ENCODE data around the gene U2AF1. TPM values are rescaled to one million over a fixed set of nuclear protein-coding genes. Genes with fewer than 3 reads are reported as not detected.
"Not testable (repeated sequence)": the region's sequence is repeated elsewhere in the genome, so short reads cannot be mapped to it uniquely, and the experiment has no call there.

Gene U2AF1
- total RNA-seq: 10 to 100 TPM; 27.5 to 33.7 TPM

- H3K9me3 Mint-ChIP-seq, H3K36me3 Mint-ChIP-seq, H3K27ac Mint-ChIP-seq: not testable (repeated sequence)
- peak; percentile 88 to 90 for ATAC-seq
- DNase-seq (ENCODE audit: low spot score in 2 of 2): peak in 1 of 2 donors; percentile 32
Observed at GRCh38 chr21:43106965-43107793, at the start of gene U2AF1. Gene U2AF1, minus strand, starts transcription at chr21:43107570. Its CDS starts 76 bp downstream, at chr21:43107494.

DNA sequence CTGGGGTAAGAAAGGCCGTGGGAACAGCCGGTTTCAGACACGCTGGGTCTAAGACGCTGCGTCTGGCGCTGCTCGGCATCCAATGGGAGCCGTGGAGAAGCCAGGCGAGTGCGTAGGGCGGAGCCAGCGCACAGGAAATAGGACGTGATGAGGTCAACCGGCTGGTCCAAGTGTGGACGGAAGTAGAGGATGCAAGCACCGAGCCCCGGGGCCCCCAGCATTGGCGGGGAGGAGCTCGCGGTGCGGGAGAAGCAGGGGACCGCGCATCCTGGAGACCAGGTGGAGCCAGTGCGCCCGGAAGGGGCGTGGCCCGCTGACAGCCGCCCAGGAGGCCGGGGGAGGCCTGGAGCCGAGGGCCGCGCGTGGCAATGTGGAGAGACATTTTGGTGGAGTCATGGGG is 46.2 kb upstream of the U2AF1 start:
- peak in 1 of 2 donors; percentile 63 for ATAC-seq
- not testable (repeated sequence) for DNase-seq (ENCODE audit: low spot score in 2 of 2); H3K9me3 Mint-ChIP-seq; H3K27ac Mint-ChIP-seq; H3K36me3 Mint-ChIP-seq

GRCh38 chr21:43149344-43149743 is 42.0 kb upstream of the U2AF1 start:
- H3K9me3 Mint-ChIP-seq; H3K36me3 Mint-ChIP-seq; H3K27ac Mint-ChIP-seq; ATAC-seq; DNase-seq (ENCODE audit: low spot score in 2 of 2): not testable (repeated sequence)

- not testable (repeated sequence) for ATAC-seq; DNase-seq (ENCODE audit: low spot score in 2 of 2); H3K9me3 Mint-ChIP-seq; H3K27ac Mint-ChIP-seq; H3K36me3 Mint-ChIP-seq
Observed at GRCh38 chr21:43147999-43148398, 40.6 kb upstream of the U2AF1 start.

GRCh38 chr21:43146637-43147036 is 39.3 kb upstream of the U2AF1 start:
- not testable (repeated sequence) for H3K27ac Mint-ChIP-seq; H3K36me3 Mint-ChIP-seq; ATAC-seq; DNase-seq (ENCODE audit: low spot score in 2 of 2); H3K9me3 Mint-ChIP-seq

DNA sequence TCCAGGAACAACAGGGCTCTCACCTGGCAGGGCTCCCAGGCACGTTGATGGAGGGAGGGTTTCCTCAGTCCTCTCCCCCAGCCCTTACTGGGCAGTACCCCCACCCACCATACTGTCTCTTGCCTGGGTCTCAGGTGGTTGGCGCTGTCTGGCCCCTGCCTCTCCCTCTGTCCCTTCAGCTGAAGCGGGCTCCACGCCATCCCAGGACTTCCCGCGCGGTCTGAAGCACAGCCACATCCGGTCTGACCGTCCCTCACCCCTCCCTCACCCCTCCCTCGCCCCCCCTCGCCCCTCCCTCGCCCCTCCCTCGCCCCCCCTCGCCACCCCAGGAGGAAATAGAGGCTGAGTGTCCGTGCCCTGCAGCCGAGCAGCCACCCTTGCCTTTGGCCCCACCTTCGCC is 34.0 kb upstream of the U2AF1 start:
- not testable (repeated sequence) for DNase-seq (ENCODE audit: low spot score in 2 of 2); H3K9me3 Mint-ChIP-seq; ATAC-seq; H3K27ac Mint-ChIP-seq; H3K36me3 Mint-ChIP-seq

GRCh38 chr21:43138944-43139343 is 31.6 kb upstream of the U2AF1 start:
- ATAC-seq (peak in 1 of 2 donors; percentile 44), DNase-seq (ENCODE audit: low spot score in 2 of 2) (peak in 1 of 2 donors; percentile 1)
- H3K36me3 Mint-ChIP-seq, H3K27ac Mint-ChIP-seq, H3K9me3 Mint-ChIP-seq: not testable (repeated sequence)

- ATAC-seq, H3K36me3 Mint-ChIP-seq: not testable (repeated sequence)
Observed at GRCh38 chr21:43134520-43134919, 27.1 kb upstream of the U2AF1 start.

DNA sequence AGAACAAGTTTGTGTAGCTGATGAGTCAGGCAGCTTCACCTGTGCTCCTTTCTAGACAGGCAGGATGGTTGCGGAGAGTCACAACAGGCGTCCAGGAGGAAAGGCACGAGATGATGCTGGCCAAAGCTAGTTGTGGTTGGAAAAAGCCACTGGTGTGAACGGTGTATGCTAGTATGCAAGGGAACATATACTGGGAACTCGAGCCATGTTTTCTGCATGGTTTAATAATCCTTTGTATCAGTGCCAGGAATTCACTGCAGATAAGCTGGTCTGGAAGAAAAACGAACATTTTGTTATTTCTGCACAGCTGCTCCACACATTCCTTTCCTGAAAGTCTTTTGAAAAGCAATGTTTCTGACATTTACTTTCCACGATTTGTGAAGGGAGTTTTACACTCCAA is 22.7 kb upstream of the U2AF1 start:
- not testable (repeated sequence) for H3K27ac Mint-ChIP-seq; H3K36me3 Mint-ChIP-seq; H3K9me3 Mint-ChIP-seq; DNase-seq (ENCODE audit: low spot score in 2 of 2); ATAC-seq

More at GRCh38 chr21:43134520-43134919, 27.1 kb upstream of the U2AF1 start:
- H3K9me3 Mint-ChIP-seq; H3K27ac Mint-ChIP-seq; DNase-seq (ENCODE audit: low spot score in 2 of 2): not testable (repeated sequence)

DNA sequence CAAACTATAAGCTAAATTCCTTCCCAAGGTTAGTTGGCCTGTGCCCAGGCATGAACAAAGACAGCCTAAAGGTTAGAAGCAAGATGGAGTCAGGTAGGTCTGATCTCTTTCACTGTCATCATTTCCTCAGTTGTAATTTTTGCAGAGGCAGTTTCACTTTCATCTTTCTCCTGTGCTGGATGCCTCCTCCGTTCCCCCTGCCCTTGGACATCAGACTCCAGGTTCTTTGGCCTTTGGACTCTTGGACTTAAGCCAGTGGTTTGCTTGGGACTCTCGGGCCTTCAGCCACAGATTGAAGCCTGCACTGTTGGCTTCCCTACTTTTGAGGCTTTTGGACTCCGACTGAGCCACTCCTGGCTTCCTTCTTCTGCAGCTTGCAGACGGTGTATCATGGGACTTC is 8.6 kb upstream of the U2AF1 start:
- not testable (repeated sequence) for H3K36me3 Mint-ChIP-seq; DNase-seq (ENCODE audit: low spot score in 2 of 2); ATAC-seq; H3K27ac Mint-ChIP-seq; H3K9me3 Mint-ChIP-seq

DNA sequence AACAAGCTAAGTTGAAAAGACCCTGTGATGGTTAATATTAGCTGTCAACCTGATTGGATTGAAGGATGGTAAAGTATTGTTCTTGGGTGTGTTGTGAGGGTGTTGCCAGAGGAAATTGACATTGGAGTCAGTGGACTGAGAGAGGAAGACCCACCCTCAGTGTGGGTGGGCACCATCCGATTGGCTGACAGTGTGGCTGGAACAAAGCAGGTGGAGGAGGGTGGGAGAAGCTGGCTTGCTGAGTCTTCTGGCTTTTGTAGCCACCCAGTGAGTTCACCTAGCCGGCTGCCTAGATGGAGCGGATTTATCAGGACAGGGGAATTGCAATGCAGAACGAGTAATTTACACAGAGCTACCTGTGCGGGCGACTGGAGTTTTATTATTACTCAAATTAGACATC is 7.1 kb upstream of the U2AF1 start:
- H3K36me3 Mint-ChIP-seq; H3K27ac Mint-ChIP-seq; DNase-seq (ENCODE audit: low spot score in 2 of 2); H3K9me3 Mint-ChIP-seq; ATAC-seq: not testable (repeated sequence)

DNA sequence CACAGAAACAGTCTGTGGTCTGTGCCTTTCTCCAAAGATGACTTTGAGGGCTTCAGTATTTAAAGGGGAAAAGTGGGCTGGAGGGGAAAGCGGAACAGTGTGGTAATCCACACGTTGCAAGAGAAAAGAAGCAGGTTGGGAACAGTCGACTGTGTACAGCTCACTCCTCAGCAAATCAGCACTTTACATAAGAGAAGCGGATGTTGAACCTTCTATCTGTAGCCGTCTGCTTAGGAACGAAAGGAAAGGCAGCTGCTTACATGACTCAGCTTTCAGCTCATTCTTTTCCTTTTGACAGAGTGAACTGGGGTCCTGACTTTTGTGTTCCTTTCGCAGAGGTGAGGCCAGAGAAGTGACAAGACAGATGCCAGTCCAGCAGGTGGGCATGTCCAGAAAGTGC is 1.6 kb upstream of the U2AF1 start:
- not testable (repeated sequence) for DNase-seq (ENCODE audit: low spot score in 2 of 2); H3K27ac Mint-ChIP-seq; H3K36me3 Mint-ChIP-seq; H3K9me3 Mint-ChIP-seq
- ATAC-seq: peak; percentile 61 to 63

- H3K27ac Mint-ChIP-seq; H3K36me3 Mint-ChIP-seq; H3K9me3 Mint-ChIP-seq; DNase-seq (ENCODE audit: low spot score in 2 of 2): not testable (repeated sequence)
- peak; percentile 25 for ATAC-seq
Observed at GRCh38 chr21:43108177-43108576, 807 bp upstream of the U2AF1 start.

GRCh38 chr21:43107794-43108137 is 396 bp upstream of the U2AF1 start:
- peak in 1 of 2 donors; percentile 34 for ATAC-seq
- not testable (repeated sequence) for H3K36me3 Mint-ChIP-seq; H3K27ac Mint-ChIP-seq; DNase-seq (ENCODE audit: low spot score in 2 of 2); H3K9me3 Mint-ChIP-seq

DNA sequence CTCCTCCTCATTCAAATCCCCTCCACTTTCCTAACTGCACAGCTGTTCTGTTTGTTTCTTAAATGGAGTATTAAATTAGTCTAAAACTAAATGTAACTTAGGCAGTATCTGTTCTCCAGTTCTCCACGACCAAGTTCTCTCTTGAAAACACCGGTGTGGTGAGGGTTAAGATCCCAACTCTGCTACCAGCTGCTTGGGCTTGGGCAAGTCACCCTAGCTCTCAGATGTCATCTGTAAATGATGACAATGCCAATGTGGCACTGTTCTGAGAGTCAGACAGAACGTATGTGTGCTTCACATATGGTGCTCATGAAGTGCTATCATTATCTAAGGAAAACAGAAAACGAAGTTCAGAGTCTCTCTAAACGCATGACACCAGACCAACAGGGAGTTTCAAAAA is 2.7 kb downstream of the U2AF1 start:
- not testable (repeated sequence) for H3K36me3 Mint-ChIP-seq; H3K27ac Mint-ChIP-seq; H3K9me3 Mint-ChIP-seq; DNase-seq (ENCODE audit: low spot score in 2 of 2); ATAC-seq

DNA sequence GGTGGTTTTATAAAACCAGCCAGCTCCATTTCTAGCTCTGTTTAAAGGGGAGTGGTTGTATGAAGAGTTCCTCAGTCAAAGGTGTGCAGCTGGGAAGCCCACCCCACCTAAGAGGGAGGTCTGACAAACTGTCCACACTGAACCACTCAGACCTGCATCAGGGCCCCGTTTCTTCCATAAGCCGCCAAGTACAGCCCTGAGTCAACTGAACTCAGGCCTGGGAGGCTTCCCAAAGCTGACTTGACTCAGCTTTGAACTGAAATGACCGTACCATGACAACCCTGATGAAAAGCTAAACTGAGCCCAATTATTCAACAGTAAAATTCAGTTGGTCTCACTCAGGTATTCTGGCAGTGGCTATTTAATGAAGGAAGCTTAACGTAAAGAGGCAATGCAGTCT is 5.1 kb downstream of the U2AF1 start:
- not testable (repeated sequence) for H3K27ac Mint-ChIP-seq; H3K9me3 Mint-ChIP-seq; H3K36me3 Mint-ChIP-seq; DNase-seq (ENCODE audit: low spot score in 2 of 2)
- peak; percentile 52 to 71 for ATAC-seq

- not testable (repeated sequence) for ATAC-seq; H3K9me3 Mint-ChIP-seq; DNase-seq (ENCODE audit: low spot score in 2 of 2); H3K27ac Mint-ChIP-seq; H3K36me3 Mint-ChIP-seq
Observed at GRCh38 chr21:43101676-43102075, 5.7 kb downstream of the U2AF1 start.

DNA sequence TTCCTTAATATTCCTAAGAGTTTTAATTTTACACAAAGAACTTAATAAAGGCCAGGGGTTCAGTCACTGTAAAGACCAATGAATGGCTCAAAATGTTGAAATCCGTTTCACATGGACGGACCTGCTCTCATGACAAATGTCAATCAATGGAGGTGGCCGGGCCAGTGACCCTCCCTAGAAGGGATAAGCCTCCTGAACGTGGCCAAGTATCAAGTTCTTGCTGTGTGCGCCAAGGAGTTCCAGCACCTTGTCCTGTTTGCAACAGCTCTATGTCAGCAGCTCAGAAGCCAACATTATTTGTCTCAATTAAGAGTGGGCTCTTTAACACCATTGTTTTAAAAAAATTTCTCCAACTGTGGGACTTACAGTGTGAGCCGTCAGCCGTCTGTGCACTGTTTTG is 6.4 kb downstream of the U2AF1 start:
- not testable (repeated sequence) for H3K27ac Mint-ChIP-seq; ATAC-seq; H3K9me3 Mint-ChIP-seq; DNase-seq (ENCODE audit: low spot score in 2 of 2); H3K36me3 Mint-ChIP-seq

Measured in activated naive CD4-positive, alpha-beta T cell treated with anti-CD3 and anti-CD28 coated beads, Interleukin-2, amount 50 U/mL, for 72 hours (primary cell).